Cardiac fibroblast (primary cell): ENCODE data around the gene PYCR2.

Experiments used
- DNase-seq, 2 donors: peaks; one replicate each; pipeline versions ENCODE4 v3.0.0 to v3.0.0-alpha.2; 2010; ENCODE audit warnings: low read depth in 2 of 2
- H3K4me3 ChIP-seq, 2 donors: replicated peaks in 1 of 2; 1 replicate in 1 of 2; 2 replicates in 1 of 2; pipeline ENCODE4 v1.5.1; 2011; ENCODE audit warnings: low read depth in 2 of 2, low read length in 2 of 2, mild to moderate bottlenecking in 2 of 2, moderate library complexity in 1 of 2
- CTCF ChIP-seq: IDR thresholded peaks from one replicate; pipeline ENCODE4 v1.5.1; 2011; ENCODE audit warnings: low read depth, mild to moderate bottlenecking, low read length, inconsistent platforms

PYCR2 gene

GRCh38 chr1:225908773-225909172 lies 15.3 kb downstream of the PYCR2 start:
- H3K4me3 ChIP-seq = no peak overlapping the region
- no peak for TF ChIP-seq CTCF
- DNase-seq = no peak

- H3K4me3 ChIP-seq = no peak overlapping the region
- DNase-seq = no peak
- no peak for TF ChIP-seq CTCF
Observed at GRCh38 chr1:225908013-225908640, 15.9 kb downstream of the PYCR2 start.

GRCh38 chr1:225907341-225907740 lies 16.7 kb downstream of the PYCR2 start:
- TF ChIP-seq CTCF = no peak
- H3K4me3 ChIP-seq = no peak overlapping the region
- DNase-seq = no peak

GRCh38 chr1:225906467-225906866 lies 17.6 kb downstream of the PYCR2 start:
- TF ChIP-seq CTCF = no peak
- no peak overlapping the region for H3K4me3 ChIP-seq
- no peak for DNase-seq

- TF ChIP-seq CTCF = no peak
- H3K4me3 ChIP-seq = no peak overlapping the region
- DNase-seq = no peak
Observed at GRCh38 chr1:225903623-225904022, 20.4 kb downstream of the PYCR2 start.

GRCh38 chr1:225899044-225899925 lies 24.8 kb downstream of the PYCR2 start:
- no peak overlapping the region for H3K4me3 ChIP-seq
- no peak for DNase-seq
- no peak for TF ChIP-seq CTCF
